Prostate gland (tissue), 2 donors: ENCODE measurements around the gene LPXN.

ENCODE experiments used
- CTCF ChIP-seq, 4 experiments: fragments of 200-600 bp in 2 of 4; fragments of 450-650 bp in 2 of 4; sonication (generic) in 2 of 4; IDR thresholded peaks; 1 replicate in 3 of 4; 2 replicates in 1 of 4; pipeline ENCODE4 v1.5.1; 2016 to 2019; ENCODE audit warnings: antibody characterized with exemption in 4 of 4, mild to moderate bottlenecking in 2 of 4, moderate library complexity in 2 of 4
- POLR2A ChIP-seq: fragments of 450-650 bp; IDR thresholded peaks from one replicate; pipeline ENCODE4 v1.6.1; 2016; ENCODE audit warnings: antibody characterized with exemption, mild to moderate bottlenecking

DNA sequence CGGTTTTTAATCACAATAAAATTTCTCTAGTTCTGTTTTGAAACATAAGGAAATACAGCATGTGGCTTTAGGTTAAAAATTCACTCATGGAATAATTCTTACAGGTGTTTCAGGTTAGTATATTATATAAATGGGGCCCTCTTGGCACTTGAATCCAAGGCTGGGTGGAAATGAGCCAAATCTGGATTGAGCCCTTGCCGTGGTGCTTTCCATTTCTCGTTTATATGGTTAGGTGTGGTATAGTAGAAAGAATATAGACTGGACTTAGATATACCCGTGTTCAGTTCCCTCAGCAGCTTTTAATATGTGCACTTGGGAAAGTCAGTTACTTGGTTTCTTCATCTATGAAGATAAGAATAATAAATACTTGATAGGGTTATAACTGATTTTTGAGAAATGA is 19.2 kb upstream of the LPXN start:
- TF ChIP-seq POLR2A (no peak), CTCF (IDR thresholded peaks at IDR 0.05) (no peak)
